Osteocyte (in vitro differentiated cells): ENCODE measurements around the gene GUCD1. TPM values are rescaled to one million over a fixed set of nuclear protein-coding genes. Genes with fewer than 3 reads are reported as not detected.
"Not testable (repeated sequence)": the region's sequence is repeated elsewhere in the genome, so short reads cannot be mapped to it uniquely, and the experiment has no call there.

Experiments
- DNase-seq: peaks from one replicate; pipeline ENCODE4 v3.0.0; 2021; ENCODE audit warnings: mixed read lengths; ENCODE audit not compliant: unreplicated experiment; ENCODE audit errors: extremely low spot score
- H3K27ac Mint-ChIP-seq: one replicate; pipeline ENCODE4 v1.8.0; 2021; ENCODE audit warnings: mild to moderate bottlenecking, mixed read lengths; ENCODE audit not compliant: unreplicated experiment
- H3K27me3 Mint-ChIP-seq: one replicate; pipeline ENCODE4 v1.8.0; 2021; ENCODE audit warnings: mixed read lengths; ENCODE audit not compliant: unreplicated experiment
- H3K36me3 Mint-ChIP-seq: one replicate; pipeline ENCODE4 v1.8.0; 2021; ENCODE audit warnings: mixed read lengths; ENCODE audit not compliant: unreplicated experiment
- H3K4me1 Mint-ChIP-seq: one replicate; pipeline ENCODE4 v1.8.0; 2021; ENCODE audit warnings: mixed read lengths; ENCODE audit not compliant: unreplicated experiment
- H3K4me3 Mint-ChIP-seq: one replicate; pipeline ENCODE4 v1.8.0; 2021; ENCODE audit warnings: mild to moderate bottlenecking, moderate library complexity, mixed read lengths; ENCODE audit not compliant: unreplicated experiment
- H3K9me3 Mint-ChIP-seq: one replicate; pipeline ENCODE4 v1.8.0; 2021; ENCODE audit warnings: mixed read lengths; ENCODE audit not compliant: unreplicated experiment
- CTCF ChIP-seq: fragments of 200-600 bp; sonication (generic); IDR thresholded peaks from 2 replicates; pipeline ENCODE4 v1.5.0; 2021; ENCODE audit warnings: antibody characterized with exemption, mild to moderate bottlenecking, moderate library complexity
- total RNA-seq: library from RNA; stranded (reverse); gene quantifications from 2 replicates; pipeline ENCODE4 v1.2.1, GENCODE V29; 2021

Gene GUCD1
- total RNA-seq, 1 donor from 2014 or later: 79.3 TPM

GRCh38 chr22:24593836-24594568 lies 39.1 kb upstream of the GUCD1 start:
- no peak for TF ChIP-seq CTCF
- Mint-ChIP-seq H3K4me1 (peaks cover 7% of the 10 kb centered on the region), H3K9me3 (no peaks in the 10 kb centered on the region), H3K36me3 (no peaks in the 10 kb centered on the region), H3K27me3 (no peaks in the 10 kb centered on the region), H3K27ac (no peak overlapping the region), H3K4me3 (peak overlapping the region; percentile 70)
- DNase-seq: no peak

- H3K9me3 Mint-ChIP-seq, H3K27me3 Mint-ChIP-seq, DNase-seq, H3K36me3 Mint-ChIP-seq, H3K4me1 Mint-ChIP-seq: not testable (repeated sequence)
- Mint-ChIP-seq H3K4me3 (peak overlapping the region; percentile 70), H3K27ac (peak overlapping the region; percentile 52)
Observed at GRCh38 chr22:24593559-24593835, 38.6 kb upstream of the GUCD1 start.

- TF ChIP-seq CTCF: no peak
- Mint-ChIP-seq H3K9me3 (no peaks in the 10 kb centered on the region), H3K4me1 (peaks cover 7% of the 10 kb centered on the region), H3K36me3 (no peaks in the 10 kb centered on the region), H3K4me3 (peak within 1 kb of the TSS; percentile 85), H3K27ac (peak within 1 kb of the TSS; percentile 67), H3K27me3 (no peaks in the 10 kb centered on the region)
- peak; percentile 90 for DNase-seq
Observed at GRCh38 chr22:24592851-24593558, 38.1 kb upstream of the GUCD1 start, which contains the start of gene LRRC75B. LRRC75B (minus strand) TSS chr22:24593073; CDS start chr22:24593039, 34 bp downstream.

DNA sequence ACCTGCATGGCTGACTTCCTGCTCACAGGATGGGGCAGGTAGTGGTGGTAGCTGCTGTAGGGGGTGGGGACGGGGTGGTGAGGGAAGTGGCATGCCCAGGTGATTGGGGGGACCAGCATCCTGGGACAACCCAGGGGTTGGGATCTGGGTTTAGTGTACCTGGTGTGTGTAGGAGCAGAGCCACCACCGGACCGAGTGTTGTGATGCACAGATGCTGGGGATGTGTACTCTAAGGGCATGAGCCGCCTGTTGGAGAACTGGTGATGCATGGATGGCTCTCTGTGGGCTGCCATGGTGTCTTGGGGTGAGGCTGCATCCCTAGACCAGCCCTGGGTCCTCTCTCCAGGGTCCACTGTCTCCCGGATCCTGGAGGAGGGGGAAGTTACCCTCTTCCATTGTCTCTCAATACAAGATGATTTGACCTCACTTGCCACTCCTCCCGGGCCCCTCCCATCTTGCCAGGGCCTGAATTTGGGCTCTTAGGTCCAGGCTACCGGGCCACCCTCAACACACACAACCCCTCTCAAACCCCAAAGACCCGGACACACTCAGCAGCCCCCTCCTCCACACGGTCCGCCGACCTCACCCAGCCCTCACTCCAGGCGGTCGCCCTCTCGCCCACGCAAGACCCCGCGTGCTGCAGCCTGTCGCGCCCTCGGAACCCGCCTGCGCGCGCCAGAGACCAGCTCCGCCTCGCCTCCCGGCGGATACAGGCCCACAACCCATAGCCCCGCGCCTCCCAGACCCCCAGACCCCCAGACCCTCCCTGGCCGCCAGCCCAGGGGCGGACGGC lies 37.3 kb upstream of the GUCD1 start:
- H3K36me3 Mint-ChIP-seq: no peaks in the 10 kb centered on the region
- H3K9me3 Mint-ChIP-seq: no peaks in the 10 kb centered on the region
- H3K4me3 Mint-ChIP-seq: peak overlapping the region; percentile 85
- no peak for DNase-seq
- H3K27me3 Mint-ChIP-seq: no peaks in the 10 kb centered on the region
- peak overlapping the region; percentile 67 for H3K27ac Mint-ChIP-seq
- H3K4me1 Mint-ChIP-seq: peaks cover 7% of the 10 kb centered on the region
- no peak for TF ChIP-seq CTCF

DNA sequence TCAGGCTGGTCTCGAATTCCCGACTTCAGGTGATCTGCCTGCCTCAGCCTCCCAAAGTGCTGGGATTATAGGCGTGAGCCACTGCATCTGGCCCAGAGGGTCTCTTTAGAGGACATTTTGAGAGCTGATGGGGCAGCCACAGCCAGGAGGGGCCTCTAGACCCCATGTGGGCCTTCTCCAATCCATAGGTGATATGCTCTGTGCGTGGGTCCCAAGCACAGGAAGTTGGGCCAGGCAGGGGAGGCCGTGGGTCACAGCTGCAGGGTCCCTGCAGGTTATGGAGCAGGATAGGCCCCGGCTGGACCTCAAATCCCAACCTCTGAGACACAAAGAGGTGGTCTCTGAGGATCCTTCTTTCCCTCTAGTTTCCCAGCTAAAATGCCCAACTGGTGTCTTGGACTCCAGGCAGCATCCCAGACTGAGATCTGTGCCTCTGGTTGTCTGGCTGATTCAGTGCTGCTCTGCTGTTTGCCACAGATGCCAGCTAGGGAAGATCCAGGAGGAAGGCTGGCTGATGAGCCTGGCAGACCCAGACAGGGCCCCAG lies 36.4 kb upstream of the GUCD1 start:
- H3K27me3 Mint-ChIP-seq: no peaks in the 10 kb centered on the region
- no peaks in the 10 kb centered on the region for H3K9me3 Mint-ChIP-seq
- peak overlapping the region; percentile 45 for H3K4me3 Mint-ChIP-seq
- no peak overlapping the region for H3K27ac Mint-ChIP-seq
- peaks cover 7% of the 10 kb centered on the region for H3K4me1 Mint-ChIP-seq
- DNase-seq: no peak
- H3K36me3 Mint-ChIP-seq: no peaks in the 10 kb centered on the region
- no peak for TF ChIP-seq CTCF
